HepG2 (cell line): Measurements from ENCODE around the gene ANKRD44. TPM values are rescaled to one million over a fixed set of nuclear protein-coding genes. Genes with fewer than 3 reads are reported as not detected.
A peak's percentile ranks its signal among the peaks of the same experiment; 100 is the strongest.

Source experiments
- ATAC-seq: fragments of 200-7000 bp; cut with Tn5 transposase; 3 replicates; pipeline ENCODE4 v1.9.1; 2020; ENCODE audit warnings: mild to moderate bottlenecking, moderate library complexity
- BruUV-seq: library from RNA; stranded (reverse); fragments of 400-500 nt; replicated peaks from 2 replicates; lab custom pipeline; 2021; lab: Mats Ljungman, UMichigan
- CTCF ChIA-PET: fragments of 300-600 bp; formaldehyde crosslinking; extraction: SDS; loops from one replicate; lab custom pipeline; 2021; ENCODE audit warnings: low total read pairs, inconsistent platforms, low intra/inter-chr PET ratio; lab: Yijun Ruan, JAX
- POLR2A ChIA-PET: fragments of 350-600 bp; sonication (Branson Sonifier 250); formaldehyde crosslinking; loops from one replicate; lab custom pipeline; 2020; ENCODE audit warnings: antibody characterized with exemption, inconsistent platforms; lab: Yijun Ruan, JAX
- DNase-seq: peaks from one replicate; pipeline ENCODE4 v3.0.0-alpha.2; 2015; ENCODE audit warnings: low spot score
- FAIRE-seq: peaks from 3 replicates; lab custom pipeline; 2011; peaks lifted over from hg19 to GRCh38; lab: Jason Lieb, UNC
- H2AFZ ChIP-seq: one replicate; pipeline ENCODE4 v1.6.1; 2011; ENCODE audit warnings: low read length, inconsistent platforms
- H3K27ac ChIP-seq: fragments of 300-600 bp; 3 replicates; pipeline ENCODE4 v1.8.0; 2011; ENCODE audit warnings: mixed run types, mild to moderate bottlenecking, mixed read lengths, low read length, inconsistent platforms; ENCODE audit not compliant: insufficient read depth; ENCODE audit errors: extremely low read length
- H3K27me3 ChIP-seq, 2 experiments: fragments of 200-600 bp in 1 of 2; 2 replicates in 1 of 2; 3 replicates in 1 of 2; pipeline versions ENCODE4 v1.6.0 to v1.8.0; 2011; ENCODE audit warnings: low read length in 2 of 2, mild to moderate bottlenecking in 2 of 2, moderate library complexity in 2 of 2, inconsistent platforms in 1 of 2; ENCODE audit not compliant: insufficient read depth in 2 of 2, control insufficient read depth in 1 of 2
- H3K36me3 ChIP-seq, 2 experiments: fragments of 200-600 bp in 1 of 2; replicated peaks in 1 of 2; 2 replicates in 1 of 2; 3 replicates in 1 of 2; pipeline versions ENCODE4 v1.5.1 to v1.8.0; 2011; ENCODE audit warnings: low read length in 2 of 2, inconsistent platforms in 1 of 2; ENCODE audit not compliant: insufficient read depth in 2 of 2, control insufficient read depth in 1 of 2
- H3K4me1 ChIP-seq: 2 replicates; pipeline ENCODE4 v1.5.1; 2012; ENCODE audit warnings: low read length, inconsistent platforms; ENCODE audit not compliant: insufficient read depth
- H3K4me2 ChIP-seq: 2 replicates; pipeline ENCODE4 v1.6.0; 2011; ENCODE audit warnings: low read depth, low read length, inconsistent platforms
- H3K4me3 ChIP-seq, 3 experiments: fragments of 200-600 bp in 1 of 3; sonication (generic), shearing (Covaris generic) in 1 of 3; replicated peaks in 1 of 3; 2 replicates each; pipeline ENCODE4 v1.5.1; 2011 to 2016; ENCODE audit warnings: low read length in 3 of 3, inconsistent platforms in 2 of 3, low read depth in 2 of 3, mild to moderate bottlenecking in 2 of 3, control low read depth in 1 of 3, mixed read lengths in 1 of 3; ENCODE audit not compliant: insufficient read depth in 1 of 3
- H3K79me2 ChIP-seq: one replicate; pipeline ENCODE4 v1.6.1; 2011; ENCODE audit warnings: low read length, inconsistent platforms; ENCODE audit not compliant: insufficient read depth
- H3K9ac ChIP-seq: 2 replicates; pipeline ENCODE4 v1.6.0; 2011; ENCODE audit warnings: mild to moderate bottlenecking, low read depth, low read length, inconsistent platforms; ENCODE audit not compliant: insufficient read depth
- H3K9me3 ChIP-seq: 2 replicates; pipeline ENCODE4 v1.5.1; 2012; ENCODE audit warnings: mild to moderate bottlenecking, low read length
- H4K20me1 ChIP-seq: 2 replicates; pipeline ENCODE4 v1.6.0; 2011; ENCODE audit warnings: inconsistent platforms, mild to moderate bottlenecking, low read length, moderate library complexity; ENCODE audit not compliant: insufficient read depth
- ATRX ChIP-seq: sonication (generic); formaldehyde crosslinking; IDR thresholded peaks from 2 replicates; pipeline ENCODE4 v1.4.0; 2020; ENCODE audit warnings: missing genetic modification reagents, borderline replicate concordance
- WGBS: methylation state at CpG from one replicate; pipeline ENCODE4 v1.1.6; 2017; ENCODE audit warnings: low lambda C conversion rate; 5-methylcytosine and 5-hydroxymethylcytosine counted together
- in situ Hi-C: cut with HindIII; loops from 2 replicates; pipeline ENCODE4 v1.10.0; 2017; ENCODE audit warnings: low pct_unique_long_range_greater_than_20kb; ENCODE audit not compliant: extremely low pct_ligation_motif_present
- intact Hi-C: fragments of 100-400 bp; cut with micrococcal nuclease; formaldehyde crosslinking; loops from one replicate; pipeline ENCODE4 v1.10.0; 2022; ENCODE audit not compliant: unreplicated experiment
- polyA plus RNA-seq, 8 experiments: library from polyadenylated mRNA; depleted of rRNA in 3 of 8; stranded (reverse) in 7 of 8; unstranded in 1 of 8; fragments of >200 nt; fragmentation: Illumina TruSeq in 4 of 8; extraction: Trizol in 4 of 8; gene quantifications; 2 replicates each; pipeline versions ENCODE4 v1.2.1 to v1.2.3, GENCODE V29; 2011 to 2016; ENCODE audit warnings: low read depth in 4 of 8, missing spikeins in 1 of 8, mixed read lengths in 1 of 8; ENCODE audit not compliant: insufficient read depth in 1 of 8
- total RNA-seq, 5 experiments: library from RNA; depleted of rRNA; stranded (reverse); fragments of >200 nt; fragmentation: Illumina TruSeq; extraction: Trizol; gene quantifications; 2 replicates each; pipeline ENCODE4 v1.2.3, GENCODE V29; 2016; ENCODE audit warnings: low read depth in 1 of 5
- TF ChIP-seq, protein P1 (sequence below): sonication (generic); formaldehyde crosslinking; IDR thresholded peaks from 2 replicates; pipeline ENCODE4 v1.4.0; 2020; ENCODE audit warnings: missing genetic modification reagents, borderline replicate concordance
- TF ChIP-seq, protein P2 (sequence below): sonication (generic); formaldehyde crosslinking; IDR thresholded peaks from 2 replicates; pipeline ENCODE4 v1.5.0; 2020; ENCODE audit warnings: missing genetic modification reagents, mild to moderate bottlenecking, borderline replicate concordance

The ANKRD44 gene
- total and polyA plus RNA-seq, 2 of the 13 experiments (the other 11 are each of a cell fraction or from before 2014, with no cell fraction given), result 0.04 to 0.11 TPM

DNA sequence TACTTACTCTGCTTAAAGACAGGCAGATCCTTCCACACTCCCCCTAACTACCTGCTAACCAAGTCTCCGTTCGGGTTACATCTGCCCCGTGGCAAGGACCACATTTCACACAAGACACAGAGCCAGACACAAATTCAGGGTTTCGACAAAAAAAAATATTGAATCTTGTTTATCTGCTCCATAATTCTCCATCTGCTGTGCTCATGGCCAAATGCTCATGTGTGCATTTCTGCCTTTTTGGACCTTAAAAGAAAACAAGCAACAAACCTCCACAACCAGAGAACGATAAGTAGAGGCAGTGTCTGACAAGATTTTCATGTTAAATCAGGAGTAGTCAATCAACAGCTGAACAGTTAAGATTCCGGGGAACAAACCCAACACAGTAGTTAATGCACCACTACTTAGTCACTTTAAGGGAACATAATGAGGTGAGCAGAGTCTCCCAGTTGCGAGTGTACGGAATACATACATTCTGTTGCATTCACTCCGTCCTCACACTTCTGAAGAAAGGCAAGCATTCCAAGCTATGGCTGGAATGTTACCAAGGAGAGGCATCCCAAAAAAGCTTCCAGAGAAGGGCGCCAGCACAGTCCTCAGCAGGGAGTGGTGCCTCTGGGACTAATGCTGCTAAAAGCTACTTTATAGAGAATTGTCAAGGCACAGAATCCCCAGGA lies 121.0 kb downstream of the ANKRD44 start:
- Histone ChIP-seq H3K9me3 (no peaks in the 10 kb centered on the region), H3K79me2 (no peaks in the 10 kb centered on the region), H3K27ac (no peak overlapping the region), H3K27me3 (no peaks in the 10 kb centered on the region), H3K36me3 (no peaks in the 10 kb centered on the region), H3K4me3 (no peak overlapping the region), H3K4me1 (no peaks in the 10 kb centered on the region), H3K9ac (no peak overlapping the region), H4K20me1 (no peaks in the 10 kb centered on the region), H3K4me2 (no peak overlapping the region), H2AFZ (peak overlapping the region; percentile 31)
- TF ChIP-seq, protein P1, sequence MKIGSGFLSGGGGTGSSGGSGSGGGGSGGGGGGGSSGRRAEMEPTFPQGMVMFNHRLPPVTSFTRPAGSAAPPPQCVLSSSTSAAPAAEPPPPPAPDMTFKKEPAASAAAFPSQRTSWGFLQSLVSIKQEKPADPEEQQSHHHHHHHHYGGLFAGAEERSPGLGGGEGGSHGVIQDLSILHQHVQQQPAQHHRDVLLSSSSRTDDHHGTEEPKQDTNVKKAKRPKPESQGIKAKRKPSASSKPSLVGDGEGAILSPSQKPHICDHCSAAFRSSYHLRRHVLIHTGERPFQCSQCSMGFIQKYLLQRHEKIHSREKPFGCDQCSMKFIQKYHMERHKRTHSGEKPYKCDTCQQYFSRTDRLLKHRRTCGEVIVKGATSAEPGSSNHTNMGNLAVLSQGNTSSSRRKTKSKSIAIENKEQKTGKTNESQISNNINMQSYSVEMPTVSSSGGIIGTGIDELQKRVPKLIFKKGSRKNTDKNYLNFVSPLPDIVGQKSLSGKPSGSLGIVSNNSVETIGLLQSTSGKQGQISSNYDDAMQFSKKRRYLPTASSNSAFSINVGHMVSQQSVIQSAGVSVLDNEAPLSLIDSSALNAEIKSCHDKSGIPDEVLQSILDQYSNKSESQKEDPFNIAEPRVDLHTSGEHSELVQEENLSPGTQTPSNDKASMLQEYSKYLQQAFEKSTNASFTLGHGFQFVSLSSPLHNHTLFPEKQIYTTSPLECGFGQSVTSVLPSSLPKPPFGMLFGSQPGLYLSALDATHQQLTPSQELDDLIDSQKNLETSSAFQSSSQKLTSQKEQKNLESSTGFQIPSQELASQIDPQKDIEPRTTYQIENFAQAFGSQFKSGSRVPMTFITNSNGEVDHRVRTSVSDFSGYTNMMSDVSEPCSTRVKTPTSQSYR (CRISPR knock-in tag), result no peak
- TF ChIP-seq, protein P2, sequence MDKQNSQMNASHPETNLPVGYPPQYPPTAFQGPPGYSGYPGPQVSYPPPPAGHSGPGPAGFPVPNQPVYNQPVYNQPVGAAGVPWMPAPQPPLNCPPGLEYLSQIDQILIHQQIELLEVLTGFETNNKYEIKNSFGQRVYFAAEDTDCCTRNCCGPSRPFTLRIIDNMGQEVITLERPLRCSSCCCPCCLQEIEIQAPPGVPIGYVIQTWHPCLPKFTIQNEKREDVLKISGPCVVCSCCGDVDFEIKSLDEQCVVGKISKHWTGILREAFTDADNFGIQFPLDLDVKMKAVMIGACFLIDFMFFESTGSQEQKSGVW (CRISPR knock-in tag), result no peak
- no peak for TF ChIP-seq ATRX
- POLR2A ChIA-PET, result no interaction called here
- no TSS peak for BruUV-seq
- intact Hi-C loops, result loop anchor here (5.0 kb wide), 1 partner anchor 1247 kb away; no protein-coding TSS in a partner anchor
- no peak for DNase-seq
- CTCF ChIA-PET, result interaction anchor here (1.3 kb wide), 1 partner anchor 189 kb away, joined by 3 read pairs; no protein-coding TSS in a partner anchor
- 13% methylated on average over 10 of the region's 10 CpGs for WGBS
- in situ Hi-C loops, result loop anchor here (5.0 to 10.0 kb wide), 2 partner anchors 193 to 585 kb away; no protein-coding TSS in a partner anchor
- FAIRE-seq, result no peak
- no peak for ATAC-seq
